Measurements from ENCODE around the gene SLC6A3.

DNA sequence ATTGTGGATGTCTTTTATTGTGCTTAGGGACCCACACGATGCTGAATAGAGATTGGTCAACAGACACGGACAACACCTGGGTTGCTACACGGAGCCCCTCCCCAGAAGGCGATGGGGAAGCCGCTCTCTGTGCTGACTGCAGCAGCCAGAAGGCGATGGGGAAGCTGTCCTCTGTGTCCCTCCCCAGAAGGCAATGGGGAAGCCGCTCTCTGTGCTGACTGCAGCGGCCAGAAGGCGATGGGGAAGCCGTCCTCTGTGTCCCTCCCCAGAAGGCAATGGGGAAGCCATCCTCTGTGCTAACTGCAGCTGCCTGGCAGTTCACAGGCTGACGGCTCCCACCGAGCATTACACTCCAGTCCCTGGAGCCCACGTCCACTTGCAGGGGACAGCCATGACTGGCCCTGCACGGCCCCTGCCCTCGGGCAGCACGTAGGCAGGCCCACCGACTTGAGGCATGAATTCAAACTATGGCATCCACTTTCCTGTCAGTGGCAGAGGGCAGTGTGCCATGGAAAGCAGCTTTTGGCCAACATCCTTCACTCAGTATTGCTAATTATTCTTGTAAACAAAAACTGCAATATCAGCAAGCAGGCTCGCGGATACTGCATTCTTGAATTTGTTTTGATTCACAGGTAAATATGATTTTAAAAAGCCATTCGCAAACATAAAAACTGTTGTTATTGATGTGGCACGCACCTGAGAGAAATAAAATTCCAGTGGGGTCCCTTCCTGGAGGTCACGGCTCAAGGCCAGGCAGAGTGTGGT lies 52.3 kb downstream of the SLC6A3 start:
- TF ChIP-seq, protein P1, sequence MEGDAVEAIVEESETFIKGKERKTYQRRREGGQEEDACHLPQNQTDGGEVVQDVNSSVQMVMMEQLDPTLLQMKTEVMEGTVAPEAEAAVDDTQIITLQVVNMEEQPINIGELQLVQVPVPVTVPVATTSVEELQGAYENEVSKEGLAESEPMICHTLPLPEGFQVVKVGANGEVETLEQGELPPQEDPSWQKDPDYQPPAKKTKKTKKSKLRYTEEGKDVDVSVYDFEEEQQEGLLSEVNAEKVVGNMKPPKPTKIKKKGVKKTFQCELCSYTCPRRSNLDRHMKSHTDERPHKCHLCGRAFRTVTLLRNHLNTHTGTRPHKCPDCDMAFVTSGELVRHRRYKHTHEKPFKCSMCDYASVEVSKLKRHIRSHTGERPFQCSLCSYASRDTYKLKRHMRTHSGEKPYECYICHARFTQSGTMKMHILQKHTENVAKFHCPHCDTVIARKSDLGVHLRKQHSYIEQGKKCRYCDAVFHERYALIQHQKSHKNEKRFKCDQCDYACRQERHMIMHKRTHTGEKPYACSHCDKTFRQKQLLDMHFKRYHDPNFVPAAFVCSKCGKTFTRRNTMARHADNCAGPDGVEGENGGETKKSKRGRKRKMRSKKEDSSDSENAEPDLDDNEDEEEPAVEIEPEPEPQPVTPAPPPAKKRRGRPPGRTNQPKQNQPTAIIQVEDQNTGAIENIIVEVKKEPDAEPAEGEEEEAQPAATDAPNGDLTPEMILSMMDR (conservative IDR thresholded peaks at IDR 0.05; ENCODE audit: low read length): no peak
- TF ChIP-seq EZH2phosphoT487 (IDR thresholded peaks at IDR 0.05; ENCODE audit: borderline replicate concordance): no peak
